H1 (cell line): ENCODE results near the gene SAP30L. TPM values are rescaled to one million over a fixed set of nuclear protein-coding genes. Genes with fewer than 3 reads are reported as not detected.

Source experiments
- CTCF ChIA-PET: fragments of 300-600 bp; sonication (Branson Sonifier 250); formaldehyde crosslinking; loops from one replicate; lab custom pipeline; 2021; ENCODE audit not compliant: partially characterized antibody; lab: Charles Lee
- POLR2A ChIA-PET: fragments of 300-600 bp; sonication (Branson Sonifier 250); formaldehyde crosslinking; loops from one replicate; lab custom pipeline; 2021; ENCODE audit warnings: inconsistent platforms; ENCODE audit not compliant: partially characterized antibody; lab: Charles Lee
- DNase-seq, 2 experiments: peaks; one replicate each; pipeline versions ENCODE4 v3.0.0 to v3.0.0-alpha.2; 2010 to 2022; ENCODE audit warnings: low spot score in 2 of 2, low read depth in 1 of 2, mixed read lengths in 1 of 2
- FAIRE-seq: peaks from 2 replicates; lab custom pipeline; 2011; peaks lifted over from hg19 to GRCh38; lab: Jason Lieb, UNC
- H2AFZ ChIP-seq: 2 replicates; pipeline ENCODE4 v1.8.1; 2012; ENCODE audit warnings: low read length, inconsistent platforms
- H2AK5ac ChIP-seq: 2 replicates; pipeline ENCODE4 v1.6.1; 2013; ENCODE audit warnings: low read depth, low read length
- H2BK120ac ChIP-seq: replicated peaks from 2 replicates; pipeline ENCODE3; 2013; ENCODE audit warnings: low read depth, low read length, inconsistent platforms
- H2BK12ac ChIP-seq: 2 replicates; pipeline ENCODE4 v1.6.1; 2013; ENCODE audit warnings: low read depth, low read length
- H2BK15ac ChIP-seq: 2 replicates; pipeline ENCODE4 v1.6.1; 2013; ENCODE audit warnings: low read length
- H2BK20ac ChIP-seq: 2 replicates; pipeline ENCODE4 v1.6.1; 2013; ENCODE audit warnings: low read length
- H2BK5ac ChIP-seq: 2 replicates; pipeline ENCODE4 v1.6.1; 2013; ENCODE audit warnings: low read depth, low read length
- H3K14ac ChIP-seq: 2 replicates; pipeline ENCODE4 v1.6.1; 2013; ENCODE audit warnings: inconsistent platforms; ENCODE audit not compliant: insufficient read length
- H3K18ac ChIP-seq: 2 replicates; pipeline ENCODE4 v1.6.1; 2013; ENCODE audit warnings: low read length; ENCODE audit errors: extremely low read depth
- H3K23ac ChIP-seq: 2 replicates; pipeline ENCODE4 v1.6.1; 2013; ENCODE audit warnings: inconsistent platforms; ENCODE audit not compliant: insufficient read length
- H3K23me2 ChIP-seq: 2 replicates; pipeline ENCODE4 v1.6.1; 2013; ENCODE audit warnings: low read depth, low read length
- H3K27ac ChIP-seq: 2 replicates; pipeline ENCODE4 v1.6.1; 2011; ENCODE audit warnings: low read depth, low read length, inconsistent platforms
- H3K27me3 ChIP-seq, 4 experiments: replicated peaks in 1 of 4; 1 replicate in 1 of 4; 2 replicates in 3 of 4; pipeline versions ENCODE4 v1.6.1 to v1.8.1; 2011 to 2013; ENCODE audit warnings: low read length in 3 of 4, mild to moderate bottlenecking in 3 of 4, inconsistent platforms in 2 of 4, mixed read lengths in 2 of 4, moderate library complexity in 1 of 4; ENCODE audit not compliant: control insufficient read depth in 3 of 4, insufficient read depth in 3 of 4; ENCODE audit errors: extremely low read depth in 1 of 4
- H3K36me3 ChIP-seq, 4 experiments: 2 replicates each; pipeline versions ENCODE4 v1.6.1 to v1.8.1; 2011 to 2013; ENCODE audit warnings: mild to moderate bottlenecking in 4 of 4, low read length in 3 of 4, moderate library complexity in 2 of 4, control low read depth in 1 of 4, inconsistent platforms in 1 of 4; ENCODE audit not compliant: insufficient read depth in 4 of 4, control insufficient read depth in 2 of 4
- H3K4ac ChIP-seq: replicated peaks from 2 replicates; pipeline ENCODE3; 2013; ENCODE audit warnings: low read length, low read depth, mixed read lengths, inconsistent platforms; ENCODE audit not compliant: insufficient read length
- H3K4me1 ChIP-seq, 4 experiments: replicated peaks in 1 of 4; 1 replicate in 1 of 4; 2 replicates in 3 of 4; pipeline versions ENCODE4 v1.6.1 to v1.8.1; 2011 to 2013; ENCODE audit warnings: low read length in 3 of 4, inconsistent platforms in 2 of 4, mixed read lengths in 1 of 4; ENCODE audit not compliant: insufficient read depth in 4 of 4, control insufficient read depth in 3 of 4
- H3K4me2 ChIP-seq, 2 experiments: 2 replicates each; pipeline versions ENCODE4 v1.6.1 to v1.8.1; 2011 to 2013; ENCODE audit warnings: low read depth in 2 of 2, low read length in 2 of 2, control low read depth in 1 of 2, inconsistent platforms in 1 of 2, mild to moderate bottlenecking in 1 of 2; ENCODE audit not compliant: insufficient read depth in 1 of 2
- H3K4me3 ChIP-seq, 4 experiments: fragments of 200-600, 300-600 bp in 1 of 4; sonication (generic), shearing (Covaris generic), sonication (Bioruptor Twin) in 1 of 4; 2 replicates each; pipeline versions ENCODE4 v1.5.1 to v1.8.1; 2011 to 2016; ENCODE audit warnings: low read length in 4 of 4, low read depth in 3 of 4, control low read depth in 2 of 4, inconsistent platforms in 2 of 4, mild to moderate bottlenecking in 2 of 4, mixed read lengths in 1 of 4, moderate library complexity in 1 of 4; ENCODE audit not compliant: insufficient read depth in 2 of 4; ENCODE audit errors: extremely low read depth in 1 of 4
- H3K56ac ChIP-seq: replicated peaks from 2 replicates; pipeline ENCODE3; 2013; ENCODE audit warnings: low read depth, mild to moderate bottlenecking, mixed read lengths, low read length, inconsistent platforms; ENCODE audit not compliant: insufficient read length
- H3K79me1 ChIP-seq: 2 replicates; pipeline ENCODE4 v1.6.1; 2013; ENCODE audit warnings: low read depth, low read length, control low read depth
- H3K79me2 ChIP-seq, 2 experiments: 2 replicates each; pipeline versions ENCODE4 v1.6.1 to v1.8.1; 2012 to 2013; ENCODE audit warnings: low read length in 2 of 2, mild to moderate bottlenecking in 2 of 2, inconsistent platforms in 1 of 2; ENCODE audit not compliant: insufficient read depth in 2 of 2, control insufficient read depth in 1 of 2
- H3K9ac ChIP-seq, 4 experiments: replicated peaks in 1 of 4; 1 replicate in 1 of 4; 2 replicates in 3 of 4; pipeline versions ENCODE4 v1.6.1 to v1.8.1; 2011 to 2013; ENCODE audit warnings: low read depth in 3 of 4, low read length in 3 of 4, control low read depth in 2 of 4, mild to moderate bottlenecking in 2 of 4, moderate library complexity in 2 of 4, inconsistent platforms in 1 of 4; ENCODE audit errors: extremely low read depth in 1 of 4
- H3K9me3 ChIP-seq, 2 experiments: 2 replicates each; pipeline versions ENCODE4 v1.6.1 to v1.8.1; 2012 to 2013; ENCODE audit warnings: mild to moderate bottlenecking in 2 of 2, moderate library complexity in 2 of 2, control low read depth in 1 of 2, inconsistent platforms in 1 of 2, low read depth in 1 of 2, low read length in 1 of 2, mixed read lengths in 1 of 2; ENCODE audit not compliant: insufficient read depth in 2 of 2
- H4K20me1 ChIP-seq, 2 experiments: replicated peaks in 1 of 2; 2 replicates each; pipeline versions ENCODE3 to v1.8.1; 2011 to 2013; ENCODE audit warnings: inconsistent platforms in 2 of 2, low read length in 2 of 2, mild to moderate bottlenecking in 1 of 2; ENCODE audit not compliant: insufficient read depth in 2 of 2, control insufficient read depth in 1 of 2
- H4K5ac ChIP-seq: 2 replicates; pipeline ENCODE4 v1.6.1; 2013; ENCODE audit warnings: low read length, low read depth, mixed read lengths, inconsistent platforms; ENCODE audit not compliant: insufficient read length
- H4K8ac ChIP-seq: 2 replicates; pipeline ENCODE4 v1.8.0; 2013; ENCODE audit warnings: mild to moderate bottlenecking, moderate library complexity, low read length, inconsistent platforms; ENCODE audit not compliant: insufficient read depth; ENCODE audit errors: extremely low read depth
- H4K91ac ChIP-seq: replicated peaks from 2 replicates; pipeline ENCODE3; 2013; ENCODE audit warnings: low read length, mixed read lengths, inconsistent platforms; ENCODE audit not compliant: insufficient read length
- BCL11A ChIP-seq, 2 experiments: IDR thresholded peaks; one replicate each; pipeline ENCODE4 v1.6.1; 2011; ENCODE audit warnings: low read depth in 2 of 2, low read length in 2 of 2, mild to moderate bottlenecking in 2 of 2
- BRCA1 ChIP-seq: IDR thresholded peaks from 2 replicates; pipeline ENCODE4 v1.6.1; 2012; ENCODE audit warnings: low read depth, low read length, improper control_type of control experiment
- CEBPB ChIP-seq: IDR thresholded peaks from 2 replicates; pipeline ENCODE4 v1.6.1; 2012; ENCODE audit warnings: low read depth, low read length
- EP300 ChIP-seq, 2 experiments: IDR thresholded peaks; 1 replicate in 1 of 2; 2 replicates in 1 of 2; pipeline ENCODE4 v1.6.1; 2011 to 2012; ENCODE audit warnings: low read depth in 2 of 2, low read length in 2 of 2, mild to moderate bottlenecking in 2 of 2, borderline replicate concordance in 1 of 2, inconsistent platforms in 1 of 2, moderate library complexity in 1 of 2
- KDM4A ChIP-seq: IDR thresholded peaks from one replicate; pipeline ENCODE4 v1.7.1; 2012; ENCODE audit warnings: low read depth, mild to moderate bottlenecking, moderate library complexity, low read length, inconsistent platforms; ENCODE audit not compliant: severe bottlenecking
- SIN3A ChIP-seq, 2 experiments: IDR thresholded peaks in 1 of 2; conservative IDR thresholded peaks in 1 of 2; 2 replicates each; pipeline ENCODE4 v1.6.1; 2011 to 2012; ENCODE audit warnings: low read length in 2 of 2, improper control_type of control experiment in 1 of 2, low read depth in 1 of 2, mild to moderate bottlenecking in 1 of 2
- SIX5 ChIP-seq: IDR thresholded peaks from 2 replicates; pipeline ENCODE4 v1.6.1; 2011; ENCODE audit warnings: mild to moderate bottlenecking, low read depth, low read length
- TCF12 ChIP-seq: IDR thresholded peaks from 2 replicates; pipeline ENCODE4 v1.6.1; 2011; ENCODE audit warnings: low read depth, mild to moderate bottlenecking, low read length
- YY1 ChIP-seq: IDR thresholded peaks from 2 replicates; pipeline ENCODE4 v1.6.1; 2011; ENCODE audit warnings: low read depth, mild to moderate bottlenecking, low read length
- ZNF274 ChIP-seq: IDR thresholded peaks from 2 replicates; pipeline ENCODE4 v1.7.0; 2012; ENCODE audit warnings: low read length, borderline replicate concordance; ENCODE audit errors: extremely low read depth
- WGBS, 2 experiments: shearing (Covaris generic) in 1 of 2; methylation state at CpG; one replicate each; pipeline versions ENCODE4 v1.1.6 to v1.1.7; 2013 to 2015; ENCODE audit warnings: low lambda C conversion rate in 2 of 2, mixed read lengths in 2 of 2, inconsistent platforms in 1 of 2, low coverage in 1 of 2, missing lambda C conversion rate in 1 of 2; ENCODE audit not compliant: insufficient replicate concordance in 2 of 2, insufficient coverage in 1 of 2, insufficient read length in 1 of 2; ENCODE audit errors: extremely low coverage in 1 of 2, missing lambda C conversion rate in 1 of 2; 5-methylcytosine and 5-hydroxymethylcytosine counted together
- polyA plus RNA-seq, 7 experiments: library from polyadenylated mRNA; depleted of rRNA in 3 of 7; stranded (reverse) in 5 of 7; unstranded in 2 of 7; fragments of >200 nt in 5 of 7; fragments of 200-250 nt in 2 of 7; gene quantifications; 1 replicate in 5 of 7; 2 replicates in 1 of 7; 4 replicates in 1 of 7; pipeline versions ENCODE4 v1.2.1 to v1.2.3, GENCODE V29; 2011 to 2013; ENCODE audit warnings: missing spikeins in 2 of 7, mixed read lengths in 2 of 7
- total RNA-seq: library from RNA; stranded (reverse); fragmentation: NEBNext Ultra II Directional; extraction: Animal tissue kit (Norgen Biotek cat#: 25700); gene quantifications from 2 replicates; pipeline ENCODE4 v1.2.1, GENCODE V29; 2021
- TF ChIP-seq, protein P1 (sequence below): IDR thresholded peaks from 2 replicates; pipeline ENCODE4 v1.6.1; 2011; ENCODE audit warnings: low read depth, mild to moderate bottlenecking, low read length; ENCODE audit not compliant: insufficient read depth
- TF ChIP-seq, protein P2 (sequence below): IDR thresholded peaks from 2 replicates; pipeline ENCODE4 v1.6.1; 2012; ENCODE audit warnings: inconsistent platforms

SAP30L gene
- total and polyA plus RNA-seq, 2 of the 8 experiments (the other 6 are each of a cell fraction or from before 2014, with no cell fraction given): 12.2 to 31.5 TPM

DNA sequence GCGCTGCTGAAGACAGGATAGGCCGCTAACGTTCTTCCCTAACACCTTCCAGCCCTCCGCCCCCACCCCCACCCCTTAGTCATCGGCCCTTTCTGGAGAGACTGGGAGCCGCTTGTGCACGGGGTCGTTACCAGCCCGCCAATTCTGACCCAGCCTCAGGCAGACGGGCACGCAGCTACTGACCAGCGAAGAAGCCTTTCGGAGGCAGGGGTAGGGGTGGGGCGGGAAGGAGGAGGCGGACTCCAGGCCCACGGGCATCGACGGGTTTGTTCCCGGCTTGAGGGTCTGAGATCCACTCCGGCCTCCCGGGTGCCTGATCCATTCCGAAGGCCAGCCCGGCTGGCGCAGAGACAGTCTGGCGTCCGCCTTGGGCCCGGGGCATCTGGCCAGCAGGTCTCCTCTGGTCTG, 33.0 kb downstream of the SAP30L start:
- peaks cover 0 to 4% (median 0%) of the 10 kb centered on the region in 4 experiments; a peak in 1 of 8 replicates for H3K36me3 ChIP-seq
- H2BK20ac ChIP-seq: peak overlapping the region; percentile 34; the same call in 1 of the 2 replicates
- no peak overlapping the region for H3K4ac ChIP-seq
- H3K18ac ChIP-seq: no peak overlapping the region; the same call in 1 of the 2 replicates
- WGBS, 2 experiments: 0% methylated on average over 18 of the region's 27 CpGs; no CpG with 5 or more reads in 1 of the 2 experiments
- no peak overlapping the region for H4K8ac ChIP-seq
- no peak overlapping the region for H2BK5ac ChIP-seq
- no peak overlapping the region for H3K23ac ChIP-seq
- no peak overlapping the region for H3K27ac ChIP-seq
- H3K4me1 ChIP-seq: peaks cover 27 to 63% (median 33%) of the 10 kb centered on the region in 4 experiments
- H2BK15ac ChIP-seq: no peak overlapping the region
- H3K27me3 ChIP-seq: peaks cover 97 to 100% (median 99%) of the 10 kb centered on the region in 4 experiments
- H3K9ac ChIP-seq: no peak overlapping the region
- peak overlapping the region in 3 of 4 experiments; percentile 6 to 58 (median 14); a peak in 5 of 8 replicates for H3K4me3 ChIP-seq
- no peaks in the 10 kb centered on the region for H3K9me3 ChIP-seq
- CTCF ChIA-PET: interaction anchor here (1.0 to 5.0 kb wide), 5 partner anchors 12 to 132 kb away, joined by 3 to 33 read pairs (median 12); no protein-coding TSS in a partner anchor
- H2BK12ac ChIP-seq: peak overlapping the region; percentile 2; the same call in 1 of the 2 replicates
- no peak overlapping the region for H4K5ac ChIP-seq
- no peaks in the 10 kb centered on the region; the same call in 1 of the 2 replicates for H3K79me1 ChIP-seq
- H3K56ac ChIP-seq: no peak overlapping the region
- no peak overlapping the region for H2BK120ac ChIP-seq
- H3K23me2 ChIP-seq: peaks cover 7% of the 10 kb centered on the region; the same call in 1 of the 2 replicates
- POLR2A ChIA-PET: interaction anchor here (0.7 to 2.6 kb wide), 4 partner anchors 10 to 130 kb away, joined by 3 to 6 read pairs (median 4); no protein-coding TSS in a partner anchor
- peak overlapping the region; percentile 70 to 85 for H3K4me2 ChIP-seq
- FAIRE-seq (no peak), DNase-seq (no peak)
- H2AK5ac ChIP-seq: no peak overlapping the region
- H3K14ac ChIP-seq: no peak overlapping the region
- H4K20me1 ChIP-seq: peaks cover 18 to 48% of the 10 kb centered on the region in 2 experiments
- H3K79me2 ChIP-seq: no peaks in the 10 kb centered on the region
- no peak overlapping the region for H4K91ac ChIP-seq
- H2AFZ ChIP-seq: no peak overlapping the region
- TF ChIP-seq ZNF274 (no peak), SIN3A (conservative IDR thresholded peaks at IDR 0.05 in 1 of 2, IDR thresholded peaks at IDR 0.05 in 1 of 2; ENCODE audit: low read depth in 1 of 2, low read length in 2 of 2) (no peak), BRCA1 (no peak), SIX5 (no peak), EP300 (IDR thresholded peaks at IDR 0.05; ENCODE audit: borderline replicate concordance in 1 of 2, low read depth in 2 of 2, low read length in 2 of 2) (no peak), BCL11A (IDR thresholded peaks at IDR 0.05; ENCODE audit: low read depth in 2 of 2, low read length in 2 of 2) (no peak), TCF12 (no peak), YY1 (no peak), CEBPB (no peak), KDM4A (peak; percentile 22)
- TF ChIP-seq, protein P1, sequence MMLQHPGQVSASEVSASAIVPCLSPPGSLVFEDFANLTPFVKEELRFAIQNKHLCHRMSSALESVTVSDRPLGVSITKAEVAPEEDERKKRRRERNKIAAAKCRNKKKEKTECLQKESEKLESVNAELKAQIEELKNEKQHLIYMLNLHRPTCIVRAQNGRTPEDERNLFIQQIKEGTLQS: no peak
- TF ChIP-seq, protein P2, sequence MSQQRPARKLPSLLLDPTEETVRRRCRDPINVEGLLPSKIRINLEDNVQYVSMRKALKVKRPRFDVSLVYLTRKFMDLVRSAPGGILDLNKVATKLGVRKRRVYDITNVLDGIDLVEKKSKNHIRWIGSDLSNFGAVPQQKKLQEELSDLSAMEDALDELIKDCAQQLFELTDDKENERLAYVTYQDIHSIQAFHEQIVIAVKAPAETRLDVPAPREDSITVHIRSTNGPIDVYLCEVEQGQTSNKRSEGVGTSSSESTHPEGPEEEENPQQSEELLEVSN: peak; percentile 95
